GM18519 (cell line): ENCODE results near the gene CFAP92.
"Not testable (repeated sequence)": the region's sequence is repeated elsewhere in the genome, so short reads cannot be mapped to it uniquely, and the experiment has no call there.

ENCODE experiments used
- ATAC-seq: cut with Tn5 transposase; IDR thresholded peaks from one replicate; pipeline ENCODE4 v1.9.1; 2021; ENCODE audit warnings: mild to moderate bottlenecking, moderate library complexity; ENCODE audit not compliant: unreplicated experiment, low FRiP score

The CFAP92 gene

GRCh38 chr3:128907706-128908445 lies 86.0 kb downstream of the CFAP92 start:
- ATAC-seq: no peak

GRCh38 chr3:128906804-128907525 lies 86.9 kb downstream of the CFAP92 start:
- ATAC-seq: no peak

- ATAC-seq: no peak
These were observed 87.7 kb downstream of the CFAP92 start for GRCh38 chr3:128906031-128906803.

- no peak for ATAC-seq
These were observed 90.4 kb downstream of the CFAP92 start for GRCh38 chr3:128903501-128903900.

- no peak for ATAC-seq
These were observed 91.5 kb downstream of the CFAP92 start for GRCh38 chr3:128902426-128902825.

- ATAC-seq: no peak
These were observed 97.8 kb downstream of the CFAP92 start for GRCh38 chr3:128895843-128896697.

GRCh38 chr3:128889139-128889894 lies 104.6 kb downstream of the CFAP92 start:
- no peak for ATAC-seq

- no peak for ATAC-seq
These were observed 108.9 kb downstream of the CFAP92 start for GRCh38 chr3:128884992-128885391.

GRCh38 chr3:128882719-128883118 lies 111.2 kb downstream of the CFAP92 start:
- ATAC-seq: no peak

GRCh38 chr3:128881576-128881975 lies 112.3 kb downstream of the CFAP92 start:
- no peak for ATAC-seq

GRCh38 chr3:128880455-128880854 lies 113.4 kb downstream of the CFAP92 start:
- ATAC-seq: not testable (repeated sequence)

GRCh38 chr3:128879991-128880390 lies 113.9 kb downstream of the CFAP92 start:
- no peak for ATAC-seq

GRCh38 chr3:128879125-128879969 lies 114.5 kb downstream of the CFAP92 start, which contains the start of gene ACAD9:
TSS of gene ACAD9 (plus strand) at chr3:128879620. CDS start at chr3:128879692, 72 bp downstream.
- peak; percentile 85 for ATAC-seq

GRCh38 chr3:128878556-128879124 lies 115.2 kb downstream of the CFAP92 start:
- peak; percentile 2 for ATAC-seq

GRCh38 chr3:128878011-128878457 lies 115.8 kb downstream of the CFAP92 start:
- ATAC-seq: no peak

- no peak for ATAC-seq
These were observed 118.2 kb downstream of the CFAP92 start for GRCh38 chr3:128875556-128876120.

- ATAC-seq: no peak
These were observed 119.2 kb downstream of the CFAP92 start for GRCh38 chr3:128874481-128875180.
